ENCODE results near the gene INPP5F. TPM values are rescaled to one million over a fixed set of nuclear protein-coding genes. Genes with fewer than 3 reads are reported as not detected.

The INPP5F gene
- total RNA-seq, 2 donors from 2014 or later, result 17.1 to 23.7 TPM

DNA sequence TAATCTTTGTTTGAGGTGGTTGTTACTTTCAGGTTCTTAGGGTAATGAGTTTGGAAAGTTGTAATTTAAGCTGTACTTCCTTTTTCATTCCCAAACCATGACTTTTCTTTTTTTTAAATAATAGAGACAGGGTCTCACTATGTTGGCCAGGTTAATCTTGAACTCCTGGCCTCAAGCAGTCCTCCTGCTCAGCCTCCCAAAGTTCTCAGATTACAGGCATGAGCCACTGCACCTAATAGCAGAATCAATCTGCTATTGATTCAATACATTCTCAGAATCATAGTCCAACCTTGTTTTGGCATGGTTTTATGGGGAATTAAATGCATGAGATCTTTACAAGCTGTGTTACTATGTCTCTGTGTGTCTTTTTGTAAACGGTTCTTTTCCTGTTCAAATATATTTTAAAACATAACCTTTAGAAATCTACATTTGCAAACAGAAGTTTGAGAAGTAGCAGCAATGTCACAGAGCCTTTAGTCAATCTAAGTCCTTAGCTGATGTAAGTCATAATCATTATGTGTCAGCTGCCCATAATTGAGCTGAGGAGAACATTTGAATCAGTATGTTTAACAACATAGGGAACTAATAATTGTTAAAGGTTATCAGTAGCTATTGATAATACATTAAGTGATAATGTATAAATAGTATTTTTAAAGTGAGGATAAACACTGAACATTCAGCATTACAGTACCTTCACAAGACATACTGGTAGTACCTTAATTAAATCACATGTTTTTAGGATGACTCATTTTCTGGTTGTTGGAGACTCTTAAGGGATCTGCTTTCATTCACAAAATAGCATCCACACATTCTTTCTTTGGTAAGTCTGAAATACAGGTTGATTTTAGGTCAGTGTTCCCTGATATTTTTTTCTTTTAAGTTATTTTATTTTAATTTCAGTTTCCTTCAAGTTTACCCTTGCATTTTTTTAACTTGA, 8.8 kb downstream of the INPP5F start:
- TF ChIP-seq, protein P1, sequence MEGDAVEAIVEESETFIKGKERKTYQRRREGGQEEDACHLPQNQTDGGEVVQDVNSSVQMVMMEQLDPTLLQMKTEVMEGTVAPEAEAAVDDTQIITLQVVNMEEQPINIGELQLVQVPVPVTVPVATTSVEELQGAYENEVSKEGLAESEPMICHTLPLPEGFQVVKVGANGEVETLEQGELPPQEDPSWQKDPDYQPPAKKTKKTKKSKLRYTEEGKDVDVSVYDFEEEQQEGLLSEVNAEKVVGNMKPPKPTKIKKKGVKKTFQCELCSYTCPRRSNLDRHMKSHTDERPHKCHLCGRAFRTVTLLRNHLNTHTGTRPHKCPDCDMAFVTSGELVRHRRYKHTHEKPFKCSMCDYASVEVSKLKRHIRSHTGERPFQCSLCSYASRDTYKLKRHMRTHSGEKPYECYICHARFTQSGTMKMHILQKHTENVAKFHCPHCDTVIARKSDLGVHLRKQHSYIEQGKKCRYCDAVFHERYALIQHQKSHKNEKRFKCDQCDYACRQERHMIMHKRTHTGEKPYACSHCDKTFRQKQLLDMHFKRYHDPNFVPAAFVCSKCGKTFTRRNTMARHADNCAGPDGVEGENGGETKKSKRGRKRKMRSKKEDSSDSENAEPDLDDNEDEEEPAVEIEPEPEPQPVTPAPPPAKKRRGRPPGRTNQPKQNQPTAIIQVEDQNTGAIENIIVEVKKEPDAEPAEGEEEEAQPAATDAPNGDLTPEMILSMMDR (IDR thresholded peaks at IDR 0.05), result no peak
- Histone ChIP-seq H3K27ac (no peak overlapping the region), H3K9me3 (no peaks in the 10 kb centered on the region), H3K4me1 (ENCODE audit: control insufficient read depth in 1 of 2, low read depth in 2 of 2) (peaks cover 9 to 18% of the 10 kb centered on the region in 2 donors), H3K27me3 (replicated peaks; ENCODE audit: insufficient read depth) (no peaks in the 10 kb centered on the region), H3K4me3 (no peak overlapping the region), H3K36me3 (no peaks in the 10 kb centered on the region)
- ATAC-seq (ENCODE audit: insufficient number of reproducible peaks, low FRiP score, low read depth), result no peak
- DNase-seq (ENCODE audit: low spot score), result no peak

GRCh38 chr10:119735451-119735850, 9.6 kb downstream of the INPP5F start:
- H3K9me3 ChIP-seq, result no peaks in the 10 kb centered on the region
- H3K4me1 ChIP-seq (ENCODE audit: control insufficient read depth in 1 of 2, low read depth in 2 of 2), result peaks cover 9 to 18% of the 10 kb centered on the region in 2 donors
- H3K4me3 ChIP-seq, result no peak overlapping the region
- no peaks in the 10 kb centered on the region for H3K36me3 ChIP-seq
- DNase-seq (ENCODE audit: low spot score) (no peak), ATAC-seq (ENCODE audit: insufficient number of reproducible peaks, low FRiP score, low read depth) (no peak)
- H3K27ac ChIP-seq, result no peak overlapping the region
- TF ChIP-seq, protein P1 (IDR thresholded peaks at IDR 0.05), result no peak
- no peaks in the 10 kb centered on the region for H3K27me3 ChIP-seq (replicated peaks; ENCODE audit: insufficient read depth)

- H3K9me3 ChIP-seq, result no peaks in the 10 kb centered on the region
- TF ChIP-seq, protein P1 (IDR thresholded peaks at IDR 0.05), result no peak
- no peak overlapping the region for H3K27ac ChIP-seq
- no peaks in the 10 kb centered on the region for H3K36me3 ChIP-seq
- no peaks in the 10 kb centered on the region for H3K27me3 ChIP-seq (replicated peaks; ENCODE audit: insufficient read depth)
- H3K4me1 ChIP-seq (ENCODE audit: control insufficient read depth in 1 of 2, low read depth in 2 of 2), result peaks cover 9 to 18% of the 10 kb centered on the region in 2 donors
- no peak overlapping the region for H3K4me3 ChIP-seq
- ATAC-seq (ENCODE audit: insufficient number of reproducible peaks, low FRiP score, low read depth) (no peak), DNase-seq (ENCODE audit: low spot score) (no peak)
Observed at GRCh38 chr10:119736220-119736619, 10.4 kb downstream of the INPP5F start.

DNA sequence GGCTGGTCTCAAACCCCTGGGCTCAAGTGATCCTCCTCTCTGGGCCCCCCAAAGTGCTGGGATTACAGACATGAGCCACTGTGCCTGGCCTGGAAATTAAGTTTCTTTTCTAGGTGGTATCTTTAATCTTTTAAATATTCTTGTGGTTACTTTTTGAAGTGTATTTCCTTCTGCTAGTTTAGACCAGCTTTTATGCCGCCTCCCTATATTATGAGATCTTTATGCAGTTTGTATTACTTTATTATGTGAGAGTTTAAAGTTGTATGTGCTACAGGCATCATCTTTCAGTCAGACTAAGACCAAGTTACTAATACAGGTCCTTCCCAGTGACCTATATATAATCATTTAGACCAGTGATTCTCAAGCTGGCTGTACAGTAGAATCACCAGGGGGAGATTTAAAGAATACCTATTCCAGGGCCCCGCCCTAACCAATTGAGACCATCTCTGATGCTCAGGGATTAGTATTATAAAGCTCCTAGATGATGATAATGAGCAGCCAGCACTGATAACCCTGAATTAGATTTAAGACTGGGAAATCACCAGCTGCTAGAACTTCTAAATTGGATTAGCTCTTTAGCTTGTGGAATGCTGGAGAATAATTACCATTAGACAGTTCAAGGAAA, 11.3 kb downstream of the INPP5F start:
- H3K9me3 ChIP-seq, result no peaks in the 10 kb centered on the region
- H3K27me3 ChIP-seq (replicated peaks; ENCODE audit: insufficient read depth), result no peaks in the 10 kb centered on the region
- H3K27ac ChIP-seq, result peak overlapping the region in 1 of 2 donors; percentile 31
- TF ChIP-seq, protein P1 (IDR thresholded peaks at IDR 0.05), result no peak
- DNase-seq (ENCODE audit: low spot score) (no peak), ATAC-seq (ENCODE audit: insufficient number of reproducible peaks, low FRiP score, low read depth) (no peak)
- H3K4me1 ChIP-seq (ENCODE audit: control insufficient read depth in 1 of 2, low read depth in 2 of 2), result peaks cover 9 to 18% of the 10 kb centered on the region in 2 donors
- H3K36me3 ChIP-seq, result no peaks in the 10 kb centered on the region
- no peak overlapping the region for H3K4me3 ChIP-seq

- ATAC-seq (ENCODE audit: insufficient number of reproducible peaks, low FRiP score, low read depth), result peak; percentile 78
- peak overlapping the region in 1 of 2 donors; percentile 31 for H3K27ac ChIP-seq
- no peak for DNase-seq (ENCODE audit: low spot score)
Observed at GRCh38 chr10:119737823-119738222, 12.0 kb downstream of the INPP5F start.

More at GRCh38 chr10:119737823-119738222, 12.0 kb downstream of the INPP5F start:
- TF ChIP-seq, protein P1 (IDR thresholded peaks at IDR 0.05), result no peak
- no peaks in the 10 kb centered on the region for H3K9me3 ChIP-seq
- no peaks in the 10 kb centered on the region for H3K27me3 ChIP-seq (replicated peaks; ENCODE audit: insufficient read depth)
- H3K4me3 ChIP-seq, result no peak overlapping the region
- peaks cover 9 to 20% of the 10 kb centered on the region in 2 donors for H3K4me1 ChIP-seq (ENCODE audit: control insufficient read depth in 1 of 2, low read depth in 2 of 2)
- no peaks in the 10 kb centered on the region for H3K36me3 ChIP-seq

Data from thoracic aorta (tissue), 2 donors.